Endothelial cell of umbilical vein (primary cell): ENCODE measurements around the gene CDH20. TPM values are rescaled to one million over a fixed set of nuclear protein-coding genes. Genes with fewer than 3 reads are reported as not detected.

Experiments
- BruUV-seq: library from RNA; stranded (reverse); fragments of 400-500 nt; replicated peaks from 2 replicates; lab custom pipeline; 2021; lab: Mats Ljungman, UMichigan
- CTCF ChIA-PET: fragments of 300-600, 350-600 bp; sonication (Branson Sonifier 250); formaldehyde crosslinking; loops from one replicate; lab custom pipeline; 2021; ENCODE audit warnings: antibody characterized with exemption, inconsistent platforms; lab: Charles Lee
- POLR2A ChIA-PET: fragments of 300-600, 350-600 bp; sonication (Branson Sonifier 250); formaldehyde crosslinking; loops from one replicate; lab custom pipeline; 2021; ENCODE audit warnings: antibody characterized with exemption, inconsistent platforms; lab: Charles Lee
- DNase-seq: peaks from one replicate; pipeline ENCODE4 v3.0.0-alpha.2; 2011; ENCODE audit warnings: low read depth, low spot score
- FAIRE-seq: peaks from 2 replicates; lab custom pipeline; 2011; peaks lifted over from hg19 to GRCh38; lab: Jason Lieb, UNC
- H2AFZ ChIP-seq: 2 replicates; pipeline ENCODE4 v1.6.0; 2012; ENCODE audit warnings: low read depth, low read length, control low read depth, inconsistent platforms
- H3K27ac ChIP-seq: 2 replicates; pipeline ENCODE4 v1.5.1; 2011; ENCODE audit warnings: low read depth, mild to moderate bottlenecking, control low read depth, low read length, moderate library complexity; ENCODE audit not compliant: insufficient read depth
- H3K27me3 ChIP-seq, 2 experiments: 2 replicates each; pipeline versions ENCODE4 v1.6.0 to v1.6.1; 2011; ENCODE audit warnings: low read length in 2 of 2, mixed read lengths in 1 of 2; ENCODE audit not compliant: control insufficient read depth in 2 of 2, insufficient read depth in 2 of 2
- H3K36me3 ChIP-seq, 2 experiments: 2 replicates in 1 of 2; 3 replicates in 1 of 2; pipeline ENCODE4 v1.5.1; 2011; ENCODE audit warnings: low read length in 2 of 2, mild to moderate bottlenecking in 1 of 2, moderate library complexity in 1 of 2; ENCODE audit not compliant: control insufficient read depth in 2 of 2, insufficient read depth in 2 of 2; ENCODE audit errors: extremely low read depth in 1 of 2
- H3K4me1 ChIP-seq: 3 replicates; pipeline ENCODE4 v1.5.1; 2011; ENCODE audit warnings: mild to moderate bottlenecking, low read length; ENCODE audit not compliant: control insufficient read depth, insufficient read depth; ENCODE audit errors: extremely low read depth
- H3K4me2 ChIP-seq: 2 replicates; pipeline ENCODE4 v1.6.1; 2011; ENCODE audit warnings: low read length, control low read depth, mixed read lengths; ENCODE audit not compliant: insufficient read depth
- H3K4me3 ChIP-seq, 3 experiments: fragments of 200-600 bp in 1 of 3; sonication (generic), shearing (Covaris generic) in 1 of 3; replicated peaks in 1 of 3; 2 replicates each; pipeline ENCODE4 v1.5.1; 2011 to 2016; ENCODE audit warnings: control low read depth in 3 of 3, low read length in 3 of 3, mild to moderate bottlenecking in 2 of 3, inconsistent platforms in 1 of 3, low read depth in 1 of 3, moderate library complexity in 1 of 3; ENCODE audit not compliant: insufficient read depth in 1 of 3
- H3K79me2 ChIP-seq: 2 replicates; pipeline ENCODE4 v1.6.0; 2012; ENCODE audit warnings: low read length, inconsistent platforms; ENCODE audit not compliant: control insufficient read depth, insufficient read depth
- H3K9ac ChIP-seq: replicated peaks from 2 replicates; pipeline ENCODE3; 2011; ENCODE audit warnings: low read length, control low read depth; ENCODE audit not compliant: insufficient read depth; ENCODE audit errors: extremely low read depth
- H3K9me1 ChIP-seq: replicated peaks from 3 replicates; pipeline ENCODE4 v1.6.0; 2011; ENCODE audit warnings: mild to moderate bottlenecking, low read length; ENCODE audit not compliant: control insufficient read depth, insufficient read depth; ENCODE audit errors: extremely low read depth
- H3K9me3 ChIP-seq: replicated peaks from 2 replicates; pipeline ENCODE4 v1.5.1; 2012; ENCODE audit warnings: low read length, inconsistent platforms; ENCODE audit not compliant: control insufficient read depth, insufficient read depth
- H4K20me1 ChIP-seq: replicated peaks from 2 replicates; pipeline ENCODE3; 2011; ENCODE audit warnings: mild to moderate bottlenecking, low read length; ENCODE audit not compliant: control insufficient read depth, insufficient read depth; ENCODE audit errors: extremely low read depth
- EZH2 ChIP-seq: IDR thresholded peaks from 2 replicates; pipeline ENCODE4 v1.6.1; 2012; ENCODE audit warnings: borderline replicate concordance, low read depth, mild to moderate bottlenecking, moderate library complexity, low read length, inconsistent platforms; ENCODE audit not compliant: severe bottlenecking
- FOS ChIP-seq: IDR thresholded peaks from 2 replicates; pipeline ENCODE4 v1.6.1; 2011; ENCODE audit warnings: mild to moderate bottlenecking, low read length, moderate library complexity, borderline replicate concordance; ENCODE audit not compliant: insufficient read depth
- GATA2 ChIP-seq: IDR thresholded peaks from 2 replicates; pipeline ENCODE4 v1.7.0; 2011; ENCODE audit warnings: low read depth, mild to moderate bottlenecking, moderate library complexity, mixed read lengths, low read length; ENCODE audit not compliant: insufficient read length, insufficient read depth
- JUN ChIP-seq: IDR thresholded peaks from 2 replicates; pipeline ENCODE4 v1.6.1; 2011; ENCODE audit warnings: borderline replicate concordance, low read depth; ENCODE audit not compliant: insufficient read length, insufficient read depth
- MAX ChIP-seq: IDR thresholded peaks from 2 replicates; pipeline ENCODE4 v1.6.1; 2011; ENCODE audit not compliant: insufficient read depth, insufficient read length
- MYC ChIP-seq: IDR thresholded peaks from one replicate; pipeline ENCODE4 v1.6.1; 2011; ENCODE audit warnings: mild to moderate bottlenecking, low read depth, low read length
- POLR2A ChIP-seq: IDR thresholded peaks from 2 replicates; pipeline ENCODE4 v1.6.1; 2012; ENCODE audit warnings: low read depth, mild to moderate bottlenecking, control low read depth, low read length
- POLR2AphosphoS5 ChIP-seq: IDR thresholded peaks from 2 replicates; pipeline ENCODE4 v1.6.1; 2012; ENCODE audit warnings: low read depth, mild to moderate bottlenecking, control low read depth, low read length, moderate library complexity; ENCODE audit not compliant: insufficient read depth
- dilution Hi-C: fragments of 300-500 bp; cut with MboI; formaldehyde crosslinking; loops from one replicate; pipeline ENCODE4 v1.15.0; 2019; ENCODE audit warnings: low sequenced_read_pairs; ENCODE audit not compliant: extremely low pct_ligation_motif_present
- intact Hi-C: fragments of 100-400 bp; cut with micrococcal nuclease; formaldehyde crosslinking; loops from one replicate; pipeline ENCODE4 v1.10.0; 2022
- polyA plus RNA-seq, 4 experiments: library from polyadenylated mRNA; depleted of rRNA in 3 of 4; stranded (reverse) in 3 of 4; unstranded in 1 of 4; fragments of >200 nt; gene quantifications; 2 replicates each; pipeline versions ENCODE4 v1.2.1 to v1.2.3, GENCODE V29; 2011 to 2012; ENCODE audit warnings: missing spikeins in 1 of 4
- total RNA-seq: library from RNA; stranded (reverse); gene quantifications from 2 replicates; pipeline ENCODE4 v1.2.3, GENCODE V29; 2021
- TF ChIP-seq, protein P1 (sequence below), 2 donors: IDR thresholded peaks; 1 replicate in 1 of 2; 2 replicates in 1 of 2; pipeline ENCODE4 v1.5.1; 2011; ENCODE audit warnings: low read length in 2 of 2, mild to moderate bottlenecking in 2 of 2, moderate library complexity in 2 of 2, control low read depth in 1 of 2, inconsistent platforms in 1 of 2, low read depth in 1 of 2; ENCODE audit not compliant: insufficient read depth in 1 of 2; ENCODE audit errors: extremely low read depth in 1 of 2

CDH20 gene
- total and polyA plus RNA-seq, 2 donors (not counting 3 experiments of a cell fraction or from before 2014, with no cell fraction given) = not detected

- H3K4me1 ChIP-seq = peaks cover 22% of the 10 kb centered on the region
- H3K79me2 ChIP-seq = no peaks in the 10 kb centered on the region
- no peak overlapping the region for H3K4me3 ChIP-seq
- no peak overlapping the region for H3K27ac ChIP-seq
- intact Hi-C loops (no loop called here), dilution Hi-C loops (no loop called here)
- H3K27me3 ChIP-seq = no peaks in the 10 kb centered on the region
- BruUV-seq = no TSS peak
- H3K9me1 ChIP-seq = no peaks in the 10 kb centered on the region
- H3K9ac ChIP-seq = no peak overlapping the region
- no peaks in the 10 kb centered on the region for H3K9me3 ChIP-seq
- ChIA-PET CTCF (no interaction called here), POLR2A (no interaction called here)
- H3K36me3 ChIP-seq = no peaks in the 10 kb centered on the region
- H4K20me1 ChIP-seq = no peaks in the 10 kb centered on the region
- H3K4me2 ChIP-seq = no peak overlapping the region
- DNase-seq = no peak
- no peak for FAIRE-seq
- no peak overlapping the region for H2AFZ ChIP-seq
- TF ChIP-seq EZH2 = no peak
- no peak for TF ChIP-seq FOS
- TF ChIP-seq POLR2AphosphoS5 = no peak
- TF ChIP-seq MAX = no peak
- TF ChIP-seq POLR2A = no peak
- TF ChIP-seq, protein P1, sequence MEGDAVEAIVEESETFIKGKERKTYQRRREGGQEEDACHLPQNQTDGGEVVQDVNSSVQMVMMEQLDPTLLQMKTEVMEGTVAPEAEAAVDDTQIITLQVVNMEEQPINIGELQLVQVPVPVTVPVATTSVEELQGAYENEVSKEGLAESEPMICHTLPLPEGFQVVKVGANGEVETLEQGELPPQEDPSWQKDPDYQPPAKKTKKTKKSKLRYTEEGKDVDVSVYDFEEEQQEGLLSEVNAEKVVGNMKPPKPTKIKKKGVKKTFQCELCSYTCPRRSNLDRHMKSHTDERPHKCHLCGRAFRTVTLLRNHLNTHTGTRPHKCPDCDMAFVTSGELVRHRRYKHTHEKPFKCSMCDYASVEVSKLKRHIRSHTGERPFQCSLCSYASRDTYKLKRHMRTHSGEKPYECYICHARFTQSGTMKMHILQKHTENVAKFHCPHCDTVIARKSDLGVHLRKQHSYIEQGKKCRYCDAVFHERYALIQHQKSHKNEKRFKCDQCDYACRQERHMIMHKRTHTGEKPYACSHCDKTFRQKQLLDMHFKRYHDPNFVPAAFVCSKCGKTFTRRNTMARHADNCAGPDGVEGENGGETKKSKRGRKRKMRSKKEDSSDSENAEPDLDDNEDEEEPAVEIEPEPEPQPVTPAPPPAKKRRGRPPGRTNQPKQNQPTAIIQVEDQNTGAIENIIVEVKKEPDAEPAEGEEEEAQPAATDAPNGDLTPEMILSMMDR (IDR thresholded peaks at IDR 0.05; ENCODE audit: extremely low read depth in 1 of 2, insufficient read depth in 1 of 2, low read depth in 1 of 2, low read length in 2 of 2) = no peak
- no peak for TF ChIP-seq MYC
- TF ChIP-seq GATA2 = no peak
- no peak for TF ChIP-seq JUN
Observed at GRCh38 chr18:61591253-61591652, 258.0 kb downstream of the CDH20 start.
